MM.1S (cell line): ENCODE data around the gene ALDH5A1.

Experiments used
- CTCF ChIP-seq: fragments of 300-600 bp; sonication (generic); IDR thresholded peaks from 2 replicates; pipeline ENCODE4 v1.5.1; 2016; ENCODE audit warnings: antibody characterized with exemption, low read length, mixed read lengths
- EZH2 ChIP-seq: fragments of 300-600 bp; sonication (generic); optimal IDR thresholded peaks from 2 replicates; pipeline ENCODE3; 2017; ENCODE audit warnings: low read depth, mild to moderate bottlenecking, antibody characterized with exemption, low read length, mixed read lengths

GRCh38 chr6:24489470-24489869, 5.3 kb upstream of the ALDH5A1 start, which contains the start of gene GPLD1:
- TF ChIP-seq EZH2 (no peak), CTCF (no peak)
